Ovary (tissue), 9 donors: ENCODE measurements around the gene C2orf66. TPM values are rescaled to one million over a fixed set of nuclear protein-coding genes. Genes with fewer than 3 reads are reported as not detected.

Experiments
- DNase-seq, 5 donors: peaks; one replicate each; pipeline ENCODE4 v3.0.0-alpha.2; 2019 to 2020
- H3K27ac ChIP-seq, 2 donors: fragments of 200-600 bp; one replicate each; pipeline versions ENCODE4 v1.5.1 to v1.8.0; 2019 to 2022
- H3K27me3 ChIP-seq: fragments of 200-600 bp; one replicate; pipeline ENCODE4 v1.8.0; 2022
- H3K36me3 ChIP-seq: fragments of 200-600 bp; sonication (generic); one replicate; pipeline ENCODE4 v1.5.1; 2019
- H3K4me1 ChIP-seq: one replicate; pipeline ENCODE4 v1.8.1; 2013; ENCODE audit warnings: mild to moderate bottlenecking, moderate library complexity; ENCODE audit not compliant: insufficient read depth
- H3K4me3 ChIP-seq: fragments of 200-600 bp; sonication (generic); one replicate; pipeline ENCODE4 v1.5.1; 2017
- H3K9me3 ChIP-seq, 2 donors: fragments of 200-600 bp in 1 of 2; sonication (generic) in 1 of 2; one replicate each; pipeline versions ENCODE4 v1.5.1 to v1.8.1; 2013 to 2019; ENCODE audit warnings: mild to moderate bottlenecking in 1 of 2, moderate library complexity in 1 of 2
- CTCF ChIP-seq, 3 donors: fragments of 450-650 bp in 2 of 3; fragments of 200-600 bp in 1 of 3; IDR thresholded peaks; one replicate each; pipeline versions ENCODE4 v1.5.1 to v1.8.0; 2016 to 2022; ENCODE audit warnings: antibody characterized with exemption in 3 of 3, mild to moderate bottlenecking in 1 of 3
- EP300 ChIP-seq: sonication (generic); formaldehyde crosslinking; IDR thresholded peaks from one replicate; pipeline ENCODE4 v1.6.1; 2017; ENCODE audit warnings: antibody characterized with exemption
- POLR2A ChIP-seq: fragments of 450-650 bp; IDR thresholded peaks from one replicate; pipeline ENCODE4 v1.6.1; 2017; ENCODE audit warnings: antibody characterized with exemption, mild to moderate bottlenecking, moderate library complexity
- WGBS, 3 donors: extraction: QIAGEN DNeasy Blood & Tissue Kit in 1 of 3; methylation state at CpG; one replicate each; pipeline versions ENCODE4 v1.1.5 to v1.1.7; 2013 to 2017; 5-methylcytosine and 5-hydroxymethylcytosine counted together
- intact Hi-C, 4 donors: fragments of 100-400 bp; cut with DNase I; formaldehyde crosslinking; loops; one replicate each; pipeline versions ENCODE4 v1.11.0 to v1.15.1; 2022 to 2023
- polyA plus RNA-seq, 2 donors: library from polyadenylated mRNA; stranded (reverse); fragments of 200-250 nt in 1 of 2; fragments of 350-450 nt in 1 of 2; fragmentation: Illumina TruSeq in 1 of 2; extraction: RNeasy Lipid Tissue Mini Kit (QIAGEN cat#74804) in 1 of 2; gene quantifications; one replicate each; pipeline ENCODE4 v1.2.3, GENCODE V29; 2013 to 2014
- total RNA-seq, 7 donors: library from RNA; depleted of rRNA in 2 of 7; stranded (reverse); fragments of >200 nt in 2 of 7; fragmentation: NEBNext Ultra II Directional in 3 of 7; extraction: Animal tissue kit (Norgen Biotek cat#: 25700) in 3 of 7; gene quantifications; one replicate each; pipeline versions ENCODE4 v1.1.0 to v1.2.4, GENCODE V29; 2016 to 2023
- donor health status: DM: no; HTN: no; CAD: no; lungs with moderate emphysema.
- donor health status: DM: no; HTN: no; CAD: no.
- donor health status: Bipolar disorder and iron deficiency.
- donor health status: DM: yes; HTN: yes; CAD: no.
- donor health status: DM: no; HTN: no; CAD: no.
- donor health status: DM: yes; HTN: yes; CAD: no.

C2orf66 gene
- total and polyA plus RNA-seq, 9 donors = 0.07 to 0.22 (median 0.20) TPM; not detected in 6

GRCh38 chr2:196830701-196831100 is 21.5 kb upstream of the C2orf66 start:
- 90 to 100% (median 96%) methylated on average over 1 of the region's 1 CpG for WGBS, 3 donors
- Histone ChIP-seq H3K9me3 (no peaks in the 10 kb centered on the region), H3K27ac (no peak overlapping the region), H3K4me1 (no peaks in the 10 kb centered on the region), H3K27me3 (no peaks in the 10 kb centered on the region), H3K4me3 (no peak overlapping the region), H3K36me3 (no peaks in the 10 kb centered on the region)
- intact Hi-C loops = no loop called here
- no peak for DNase-seq
- no peak for TF ChIP-seq EP300

GRCh38 chr2:196827356-196827755 is 18.2 kb upstream of the C2orf66 start:
- no peaks in the 10 kb centered on the region for H3K27me3 ChIP-seq
- DNase-seq = no peak
- H3K36me3 ChIP-seq = no peaks in the 10 kb centered on the region
- intact Hi-C loops = no loop called here
- 51 to 59% (median 55%) methylated on average over 2 of the region's 2 CpGs for WGBS, 3 donors
- no peaks in the 10 kb centered on the region for H3K9me3 ChIP-seq
- no peak overlapping the region for H3K27ac ChIP-seq
- no peaks in the 10 kb centered on the region for H3K4me1 ChIP-seq
- H3K4me3 ChIP-seq = no peak overlapping the region
- TF ChIP-seq CTCF (IDR thresholded peaks at IDR 0.05) (no peak), POLR2A (no peak), EP300 (no peak)

GRCh38 chr2:196823750-196824522 is 14.8 kb upstream of the C2orf66 start:
- intact Hi-C loops = no loop called here
- Histone ChIP-seq H3K36me3 (no peaks in the 10 kb centered on the region), H3K9me3 (no peaks in the 10 kb centered on the region), H3K27me3 (no peaks in the 10 kb centered on the region), H3K4me3 (no peak overlapping the region), H3K4me1 (no peaks in the 10 kb centered on the region), H3K27ac (no peak overlapping the region)
- no peak for TF ChIP-seq POLR2A
- no peak for TF ChIP-seq CTCF (IDR thresholded peaks at IDR 0.05)
- TF ChIP-seq EP300 = no peak
- no peak for DNase-seq

GRCh38 chr2:196821195-196821594 is 12.0 kb upstream of the C2orf66 start:
- intact Hi-C loops = no loop called here
- DNase-seq = no peak
- no peak overlapping the region for H3K4me3 ChIP-seq
- no peak overlapping the region for H3K27ac ChIP-seq
- WGBS, 3 donors = 70 to 85% (median 75%) methylated on average over 1 of the region's 1 CpG
- no peaks in the 10 kb centered on the region for H3K27me3 ChIP-seq
- H3K36me3 ChIP-seq = no peaks in the 10 kb centered on the region
- TF ChIP-seq CTCF (IDR thresholded peaks at IDR 0.05) (no peak), POLR2A (no peak), EP300 (no peak)
- H3K4me1 ChIP-seq = no peaks in the 10 kb centered on the region
- no peaks in the 10 kb centered on the region for H3K9me3 ChIP-seq

GRCh38 chr2:196808083-196808665 is 981 bp downstream of the C2orf66 start:
- no peak for TF ChIP-seq EP300
- TF ChIP-seq CTCF (IDR thresholded peaks at IDR 0.05) = no peak
- TF ChIP-seq POLR2A = no peak
- intact Hi-C loops = no loop called here
- WGBS, 3 donors = 14 to 33% (median 24%) methylated on average over 2 of the region's 2 CpGs
- Histone ChIP-seq H3K4me3 (no peak overlapping the region), H3K4me1 (no peaks in the 10 kb centered on the region), H3K36me3 (no peaks in the 10 kb centered on the region), H3K9me3 (no peaks in the 10 kb centered on the region), H3K27me3 (no peaks in the 10 kb centered on the region), H3K27ac (no peak overlapping the region)
- DNase-seq = no peak
